ENCODE data around the gene LMO2. TPM values are rescaled to one million over a fixed set of nuclear protein-coding genes. Genes with fewer than 3 reads are reported as not detected.

LMO2 gene
- polyA plus RNA-seq, 3 donors: 48.8 to 140 (median 75.8) TPM

DNA sequence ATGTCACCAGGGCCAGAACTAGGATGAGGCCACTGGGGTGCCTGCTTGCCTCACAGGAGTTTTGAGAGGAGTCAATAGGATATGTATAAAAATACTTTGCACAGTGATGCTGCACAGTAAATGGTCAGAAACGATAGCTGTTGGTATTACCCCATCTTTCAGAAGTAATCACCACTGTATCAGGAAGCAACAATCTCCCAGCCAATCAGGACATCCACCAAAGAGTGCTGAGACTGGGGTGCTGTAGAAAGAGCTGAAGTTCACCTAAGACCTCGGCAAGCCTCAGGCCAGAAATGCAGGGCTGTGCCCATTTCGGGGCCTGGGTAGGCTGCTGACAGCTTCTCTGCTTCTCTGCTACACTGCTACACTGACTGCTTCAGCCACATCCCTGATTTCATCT, 17.4 kb downstream of the LMO2 start:
- no peaks in the 10 kb centered on the region for H3K36me3 ChIP-seq (replicated peaks in 1 of 2; ENCODE audit: control insufficient read depth in 1 of 2, insufficient read depth in 2 of 2, low read length in 2 of 2)
- DNase-seq: peak in 2 of 3 donors; percentile 52 to 53
- peaks cover 97% of the 10 kb centered on the region for H3K79me2 ChIP-seq (ENCODE audit: insufficient read depth, low read length)
- H3K4me1 Mint-ChIP-seq: peaks cover 75% of the 10 kb centered on the region
- H3K4me1 ChIP-seq (ENCODE audit: control insufficient read depth in 1 of 2, insufficient read depth in 2 of 2, low read length in 2 of 2): peaks cover 51 to 57% of the 10 kb centered on the region in 2 donors
- no peaks in the 10 kb centered on the region for H3K9me3 ChIP-seq (replicated peaks in 1 of 2; ENCODE audit: control insufficient read depth in 1 of 2, insufficient read depth in 1 of 2, low read length in 2 of 2)
- H3K27me3 Mint-ChIP-seq (ENCODE audit: low read depth in 3 of 3): peaks cover 0 to 2% (median 0%) of the 10 kb centered on the region in 3 donors
- H3K4me2 ChIP-seq (replicated peaks; ENCODE audit: extremely low read depth, low read length, poor library complexity, severe bottlenecking): peak overlapping the region; percentile 33
- H3K4me3 ChIP-seq (replicated peaks in 1 of 3; ENCODE audit: low read depth in 2 of 3, low read length in 3 of 3): peak overlapping the region in 1 of 3 experiments; percentile 41
- peak overlapping the region; percentile 85 to 91 (median 88) for H3K27ac Mint-ChIP-seq
- TF ChIP-seq, protein P1, sequence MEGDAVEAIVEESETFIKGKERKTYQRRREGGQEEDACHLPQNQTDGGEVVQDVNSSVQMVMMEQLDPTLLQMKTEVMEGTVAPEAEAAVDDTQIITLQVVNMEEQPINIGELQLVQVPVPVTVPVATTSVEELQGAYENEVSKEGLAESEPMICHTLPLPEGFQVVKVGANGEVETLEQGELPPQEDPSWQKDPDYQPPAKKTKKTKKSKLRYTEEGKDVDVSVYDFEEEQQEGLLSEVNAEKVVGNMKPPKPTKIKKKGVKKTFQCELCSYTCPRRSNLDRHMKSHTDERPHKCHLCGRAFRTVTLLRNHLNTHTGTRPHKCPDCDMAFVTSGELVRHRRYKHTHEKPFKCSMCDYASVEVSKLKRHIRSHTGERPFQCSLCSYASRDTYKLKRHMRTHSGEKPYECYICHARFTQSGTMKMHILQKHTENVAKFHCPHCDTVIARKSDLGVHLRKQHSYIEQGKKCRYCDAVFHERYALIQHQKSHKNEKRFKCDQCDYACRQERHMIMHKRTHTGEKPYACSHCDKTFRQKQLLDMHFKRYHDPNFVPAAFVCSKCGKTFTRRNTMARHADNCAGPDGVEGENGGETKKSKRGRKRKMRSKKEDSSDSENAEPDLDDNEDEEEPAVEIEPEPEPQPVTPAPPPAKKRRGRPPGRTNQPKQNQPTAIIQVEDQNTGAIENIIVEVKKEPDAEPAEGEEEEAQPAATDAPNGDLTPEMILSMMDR (IDR thresholded peaks at IDR 0.05): no peak
- H2AFZ ChIP-seq (ENCODE audit: insufficient read depth, low read depth, low read length, poor library complexity, severe bottlenecking): peak overlapping the region; percentile 9
- H4K20me1 ChIP-seq (ENCODE audit: insufficient read depth, low read length): no peaks in the 10 kb centered on the region
- H3K9me3 Mint-ChIP-seq: no peaks in the 10 kb centered on the region
- intact Hi-C loops (cut with micrococcal nuclease): loop anchor here in 1 of 2 donors (10.0 kb wide), 1 partner anchor 60 kb away; no protein-coding TSS in a partner anchor
- H3K36me3 Mint-ChIP-seq: peaks cover 11 to 16% of the 10 kb centered on the region in 2 donors
- peak overlapping the region; percentile 54 to 77 for H3K27ac ChIP-seq (ENCODE audit: low read depth in 1 of 2, low read length in 2 of 2)
- whole genome bisulfite sequencing (ENCODE audit: insufficient coverage): 42% methylated on average over 2 of the region's 3 CpGs
- H3K4me3 Mint-ChIP-seq: peak overlapping the region in 1 of 2 donors; percentile 62
- no peak overlapping the region for H3K9ac ChIP-seq (ENCODE audit: insufficient read depth, low read length, poor library complexity, severe bottlenecking)
- no peaks in the 10 kb centered on the region for H3K27me3 ChIP-seq (ENCODE audit: control insufficient read depth in 2 of 2, insufficient read depth in 2 of 2, low read length in 2 of 2)

DNA sequence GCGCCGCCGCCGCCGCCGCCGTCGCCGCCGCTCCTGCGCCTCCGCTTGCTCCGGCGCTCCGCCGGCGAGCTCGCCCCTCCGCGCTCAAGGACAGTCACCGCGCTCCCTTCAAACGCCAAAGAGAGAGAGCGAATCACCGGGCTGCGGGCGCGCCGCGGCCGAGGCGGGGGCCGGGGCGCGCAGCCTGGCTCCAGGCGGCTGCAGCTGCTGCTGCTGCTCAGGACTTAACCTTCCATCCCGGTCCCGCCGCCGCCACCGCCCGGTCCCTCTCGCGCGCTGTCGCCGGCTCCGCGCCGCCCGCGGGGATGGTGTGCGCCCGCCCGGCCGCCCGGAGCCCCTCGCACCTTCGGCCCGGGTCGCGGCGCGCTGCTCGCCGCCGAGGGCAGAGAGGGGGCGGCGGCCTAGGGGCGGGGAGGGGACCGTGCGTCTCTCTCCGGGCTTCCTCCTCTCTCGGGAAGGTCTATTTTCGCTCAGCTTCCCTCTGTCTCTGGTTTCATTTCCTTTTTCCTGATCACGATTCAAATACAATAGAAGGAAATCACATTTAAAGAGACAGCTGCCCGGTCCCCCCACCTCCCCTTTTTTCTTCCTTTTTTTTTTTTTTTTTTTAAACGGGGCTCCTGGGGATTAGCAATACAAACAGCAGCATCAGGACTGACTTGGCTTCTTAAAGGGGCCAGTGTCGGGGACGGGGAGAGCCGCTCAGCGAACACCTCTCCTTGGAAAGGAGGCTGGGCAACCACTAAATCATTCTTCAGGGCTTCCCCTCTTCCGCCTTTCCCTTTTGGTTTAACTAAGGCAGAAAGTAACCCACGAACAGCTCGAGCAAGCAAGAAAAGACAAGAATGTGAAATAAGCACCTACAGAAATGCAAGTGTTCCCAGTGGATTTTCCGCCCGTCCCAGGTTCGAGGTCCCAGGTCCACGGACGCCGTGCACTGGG, 22.1 kb downstream of the LMO2 start:
- DNase-seq: peak; percentile 81 to 92 (median 89)
- Histone ChIP-seq H3K4me1 (ENCODE audit: control insufficient read depth in 1 of 2, insufficient read depth in 2 of 2, low read length in 2 of 2) (peaks cover 62 to 76% of the 10 kb centered on the region in 2 donors), H3K9me3 (replicated peaks in 1 of 2; ENCODE audit: control insufficient read depth in 1 of 2, insufficient read depth in 1 of 2, low read length in 2 of 2) (no peaks in the 10 kb centered on the region), H2AFZ (ENCODE audit: insufficient read depth, low read depth, low read length, poor library complexity, severe bottlenecking) (peak overlapping the region; percentile 85), H3K9ac (ENCODE audit: insufficient read depth, low read length, poor library complexity, severe bottlenecking) (peak overlapping the region; percentile 89), H3K27me3 (ENCODE audit: control insufficient read depth in 2 of 2, insufficient read depth in 2 of 2, low read length in 2 of 2) (no peaks in the 10 kb centered on the region), H3K4me3 (replicated peaks in 1 of 3; ENCODE audit: low read depth in 2 of 3, low read length in 3 of 3) (peak overlapping the region; percentile 63 to 97 (median 94)), H3K4me2 (replicated peaks; ENCODE audit: extremely low read depth, low read length, poor library complexity, severe bottlenecking) (peak overlapping the region; percentile 97), H3K27ac (ENCODE audit: low read depth in 1 of 2, low read length in 2 of 2) (peak overlapping the region; percentile 86), H3K79me2 (ENCODE audit: insufficient read depth, low read length) (peaks cover 97% of the 10 kb centered on the region), H4K20me1 (ENCODE audit: insufficient read depth, low read length) (peaks cover 42% of the 10 kb centered on the region), H3K36me3 (replicated peaks in 1 of 2; ENCODE audit: control insufficient read depth in 1 of 2, insufficient read depth in 2 of 2, low read length in 2 of 2) (peaks cover 10 to 19% of the 10 kb centered on the region in 2 donors)
- WGBS (ENCODE audit: insufficient coverage): under 1% methylated on average over 90 of the region's 91 CpGs
- intact Hi-C loops (cut with micrococcal nuclease): loop anchor here (2.0 to 10.0 kb wide), 6 partner anchors 23 to 485 kb away; partner anchors contain the start of genes ABTB2 (in 1 of the 2), CAPRIN1 (in 1 of the 2) and LMO2 (in 1 of the 2)
- Mint-ChIP-seq H3K36me3 (peaks cover 17 to 18% of the 10 kb centered on the region in 2 donors), H3K27me3 (ENCODE audit: low read depth in 3 of 3) (no peaks in the 10 kb centered on the region), H3K4me3 (peak overlapping the region; percentile 97 to 98), H3K27ac (peak overlapping the region; percentile 95 to 99 (median 98)), H3K9me3 (no peaks in the 10 kb centered on the region), H3K4me1 (peaks cover 69% of the 10 kb centered on the region)
- TF ChIP-seq, protein P1 (IDR thresholded peaks at IDR 0.05): no peak

All from CD14-positive monocyte (primary cell).